ENCODE results near the gene YBX3. TPM values are rescaled to one million over a fixed set of nuclear protein-coding genes. Genes with fewer than 3 reads are reported as not detected.

YBX3 gene
- polyA plus RNA-seq, 4 donors, result 61.3 to 183 (median 98.4) TPM

DNA sequence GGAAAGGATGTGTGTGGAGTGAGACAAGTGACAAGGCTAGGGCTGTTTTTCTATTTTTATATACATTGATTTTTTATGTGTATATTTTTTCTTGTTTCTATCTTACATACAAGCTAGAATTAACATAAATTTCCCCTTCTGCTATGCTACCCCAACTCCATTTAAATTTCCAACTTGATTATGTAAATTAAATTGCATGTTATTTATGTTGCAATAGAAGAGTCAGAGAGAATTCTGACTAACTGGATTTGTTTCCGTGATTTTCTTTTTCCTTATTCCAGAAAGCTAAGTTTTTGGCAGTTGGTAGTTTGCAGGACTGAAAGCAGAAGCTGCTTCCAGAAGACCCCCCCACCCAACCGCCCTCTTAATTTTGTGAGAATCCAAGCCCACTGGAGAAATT is 8.9 kb upstream of the YBX3 start:
- H3K4me1 ChIP-seq (ENCODE audit: control insufficient read depth in 3 of 3, insufficient read depth in 2 of 3, low read depth in 1 of 3, low read length in 2 of 3), result no peaks in the 10 kb centered on the region
- H3K36me3 ChIP-seq (ENCODE audit: control insufficient read depth in 3 of 3, insufficient read depth in 2 of 3, low read depth in 1 of 3, low read length in 3 of 3), result no peaks in the 10 kb centered on the region
- H3K27me3 ChIP-seq (ENCODE audit: control insufficient read depth in 3 of 3, insufficient read depth in 3 of 3, low read length in 3 of 3), result peaks cover 0 to 9% (median 4%) of the 10 kb centered on the region in 3 donors
- FAIRE-seq, result no peak
- no peaks in the 10 kb centered on the region for H3K9me3 ChIP-seq (ENCODE audit: control insufficient read depth in 2 of 2, insufficient read depth in 1 of 2, low read depth in 1 of 2, low read length in 1 of 2)
- no peak overlapping the region for H3K4me3 ChIP-seq (ENCODE audit: low read depth in 1 of 3, low read length in 3 of 3)
- 80 to 95% (median 92%) methylated on average over 2 of the region's 2 CpGs for WGBS, 3 donors
- DNase-seq, result no peak
- no peak overlapping the region for H3K27ac ChIP-seq (ENCODE audit: low read depth in 1 of 3, low read length in 2 of 3)

DNA sequence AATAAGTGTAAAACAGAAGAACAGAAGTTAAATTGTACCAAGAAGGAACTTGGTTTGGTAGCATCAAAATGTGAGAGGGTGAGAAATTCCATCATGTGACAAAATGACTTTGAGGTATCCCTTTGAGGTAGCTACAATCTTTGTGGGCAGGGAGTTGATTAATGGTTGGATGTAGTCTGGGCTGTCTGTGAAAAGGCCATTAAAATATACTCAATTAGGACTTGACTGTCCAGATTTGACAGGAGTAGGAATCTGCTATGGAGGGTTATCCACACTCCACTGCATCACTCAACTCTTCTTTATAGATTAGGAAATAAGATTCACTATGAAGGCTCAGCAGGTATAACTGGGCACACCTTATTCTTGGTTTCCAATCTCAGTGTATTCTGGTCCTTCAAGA is 7.4 kb upstream of the YBX3 start:
- FAIRE-seq (no peak), DNase-seq (no peak)
- peaks cover 0 to 9% (median 4%) of the 10 kb centered on the region in 3 donors for H3K27me3 ChIP-seq (ENCODE audit: control insufficient read depth in 3 of 3, insufficient read depth in 3 of 3, low read length in 3 of 3)
- no peak overlapping the region for H3K27ac ChIP-seq (ENCODE audit: low read depth in 1 of 3, low read length in 2 of 3)
- H3K4me1 ChIP-seq (ENCODE audit: control insufficient read depth in 3 of 3, insufficient read depth in 2 of 3, low read depth in 1 of 3, low read length in 2 of 3), result no peaks in the 10 kb centered on the region
- no peak overlapping the region for H3K4me3 ChIP-seq (ENCODE audit: low read depth in 1 of 3, low read length in 3 of 3)
- H3K36me3 ChIP-seq (ENCODE audit: control insufficient read depth in 3 of 3, insufficient read depth in 2 of 3, low read depth in 1 of 3, low read length in 3 of 3), result no peaks in the 10 kb centered on the region
- H3K9me3 ChIP-seq (ENCODE audit: control insufficient read depth in 2 of 2, insufficient read depth in 1 of 2, low read depth in 1 of 2, low read length in 1 of 2), result no peaks in the 10 kb centered on the region

DNA sequence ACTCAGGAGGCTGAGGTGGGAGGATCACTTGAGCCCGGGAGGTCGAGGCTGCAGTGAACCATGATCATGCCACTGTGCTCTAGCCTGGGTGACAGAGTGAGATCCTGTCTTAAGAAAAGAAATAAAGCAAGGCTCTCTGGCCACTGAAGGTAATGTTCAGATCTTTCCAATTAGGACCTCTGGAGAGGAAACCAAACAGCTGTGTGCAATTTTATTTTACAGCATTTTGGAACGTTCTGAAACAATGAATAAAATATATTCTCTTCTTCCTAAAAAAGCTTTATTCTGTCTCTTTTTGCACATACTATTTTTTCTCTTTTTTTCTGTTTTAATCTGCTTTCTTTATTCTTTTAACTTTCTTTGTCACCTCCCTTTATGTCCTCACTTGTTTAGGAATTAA is 5.0 kb upstream of the YBX3 start:
- no peak for FAIRE-seq
- H3K9me3 ChIP-seq (ENCODE audit: control insufficient read depth in 2 of 2, insufficient read depth in 1 of 2, low read depth in 1 of 2, low read length in 1 of 2), result no peaks in the 10 kb centered on the region
- peaks cover 0 to 3% (median 0%) of the 10 kb centered on the region in 3 donors for H3K4me1 ChIP-seq (ENCODE audit: control insufficient read depth in 3 of 3, insufficient read depth in 2 of 3, low read depth in 1 of 3, low read length in 2 of 3)
- no peak overlapping the region for H3K27ac ChIP-seq (ENCODE audit: low read depth in 1 of 3, low read length in 2 of 3)
- no peak overlapping the region for H3K4me3 ChIP-seq (ENCODE audit: low read depth in 1 of 3, low read length in 3 of 3)
- DNase-seq, result no peak
- no peaks in the 10 kb centered on the region for H3K36me3 ChIP-seq (ENCODE audit: control insufficient read depth in 3 of 3, insufficient read depth in 2 of 3, low read depth in 1 of 3, low read length in 3 of 3)
- WGBS, 3 donors, result 81 to 89% (median 85%) methylated on average over 3 of the region's 3 CpGs
- H3K27me3 ChIP-seq (ENCODE audit: control insufficient read depth in 3 of 3, insufficient read depth in 3 of 3, low read length in 3 of 3), result peaks cover 0 to 8% (median 4%) of the 10 kb centered on the region in 3 donors

DNA sequence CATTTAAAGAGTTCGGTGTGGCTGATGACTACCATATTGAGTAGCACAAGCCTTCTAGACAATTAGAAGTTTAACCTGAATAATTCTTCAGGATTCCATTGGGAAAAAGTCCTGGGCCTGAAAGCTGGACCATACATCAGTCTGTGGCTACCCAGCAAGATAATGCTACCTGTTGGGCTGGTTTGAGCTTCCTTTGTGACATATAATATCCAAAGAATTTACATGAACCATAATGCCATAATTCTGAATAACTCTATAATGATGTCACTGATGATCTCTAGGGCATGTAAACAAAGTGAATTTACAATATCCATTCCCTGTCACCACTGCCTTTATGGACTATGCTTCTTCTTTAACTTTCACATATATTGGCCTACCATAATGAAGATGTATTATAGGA is 3.8 kb upstream of the YBX3 start:
- no peak for FAIRE-seq

DNA sequence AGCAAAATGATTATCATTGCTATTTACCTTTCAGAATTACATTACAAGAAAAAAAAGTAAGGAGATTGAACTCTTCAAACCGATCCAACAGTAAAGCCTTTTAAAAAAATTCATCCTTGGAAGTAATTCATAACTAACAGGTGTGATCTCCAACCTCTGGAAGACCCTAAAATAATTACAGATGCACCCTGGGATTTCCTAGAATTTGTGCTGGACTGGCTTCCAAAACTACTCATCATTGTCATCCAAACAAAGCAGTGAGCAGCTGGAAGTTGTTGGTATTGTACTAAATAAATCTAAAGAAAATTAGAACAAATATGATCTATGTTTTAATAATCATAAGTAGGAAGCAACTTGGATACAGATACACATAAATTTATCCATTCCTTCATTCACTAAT is 1.9 kb upstream of the YBX3 start:
- no peak overlapping the region for H3K4me3 ChIP-seq (ENCODE audit: low read depth in 1 of 3, low read length in 3 of 3)
- no peaks in the 10 kb centered on the region for H3K27me3 ChIP-seq (ENCODE audit: control insufficient read depth in 3 of 3, insufficient read depth in 3 of 3, low read length in 3 of 3)
- 73 to 93% (median 76%) methylated on average over 1 of the region's 1 CpG for WGBS, 3 donors
- no peak overlapping the region for H3K27ac ChIP-seq (ENCODE audit: low read depth in 1 of 3, low read length in 2 of 3)
- H3K4me1 ChIP-seq (ENCODE audit: control insufficient read depth in 3 of 3, insufficient read depth in 2 of 3, low read depth in 1 of 3, low read length in 2 of 3), result peaks cover 0 to 3% (median 3%) of the 10 kb centered on the region in 3 donors
- FAIRE-seq (no peak), DNase-seq (no peak)
- no peaks in the 10 kb centered on the region for H3K36me3 ChIP-seq (ENCODE audit: control insufficient read depth in 3 of 3, insufficient read depth in 2 of 3, low read depth in 1 of 3, low read length in 3 of 3)
- no peaks in the 10 kb centered on the region for H3K9me3 ChIP-seq (ENCODE audit: control insufficient read depth in 2 of 2, insufficient read depth in 1 of 2, low read depth in 1 of 2, low read length in 1 of 2)

More for the DNA sequence above, 3.8 kb upstream of the YBX3 start:
- no peaks in the 10 kb centered on the region for H3K9me3 ChIP-seq (ENCODE audit: control insufficient read depth in 2 of 2, insufficient read depth in 1 of 2, low read depth in 1 of 2, low read length in 1 of 2)
- H3K36me3 ChIP-seq (ENCODE audit: control insufficient read depth in 3 of 3, insufficient read depth in 2 of 3, low read depth in 1 of 3, low read length in 3 of 3), result no peaks in the 10 kb centered on the region
- no peak for DNase-seq
- peaks cover 0 to 3% (median 0%) of the 10 kb centered on the region in 3 donors for H3K4me1 ChIP-seq (ENCODE audit: control insufficient read depth in 3 of 3, insufficient read depth in 2 of 3, low read depth in 1 of 3, low read length in 2 of 3)
- H3K4me3 ChIP-seq (ENCODE audit: low read depth in 1 of 3, low read length in 3 of 3), result no peak overlapping the region
- 88 to 100% (median 97%) methylated on average over 1 of the region's 1 CpG for WGBS, 3 donors
- H3K27me3 ChIP-seq (ENCODE audit: control insufficient read depth in 3 of 3, insufficient read depth in 3 of 3, low read length in 3 of 3), result peaks cover 0 to 2% (median 0%) of the 10 kb centered on the region in 3 donors
- no peak overlapping the region for H3K27ac ChIP-seq (ENCODE audit: low read depth in 1 of 3, low read length in 2 of 3)

DNA sequence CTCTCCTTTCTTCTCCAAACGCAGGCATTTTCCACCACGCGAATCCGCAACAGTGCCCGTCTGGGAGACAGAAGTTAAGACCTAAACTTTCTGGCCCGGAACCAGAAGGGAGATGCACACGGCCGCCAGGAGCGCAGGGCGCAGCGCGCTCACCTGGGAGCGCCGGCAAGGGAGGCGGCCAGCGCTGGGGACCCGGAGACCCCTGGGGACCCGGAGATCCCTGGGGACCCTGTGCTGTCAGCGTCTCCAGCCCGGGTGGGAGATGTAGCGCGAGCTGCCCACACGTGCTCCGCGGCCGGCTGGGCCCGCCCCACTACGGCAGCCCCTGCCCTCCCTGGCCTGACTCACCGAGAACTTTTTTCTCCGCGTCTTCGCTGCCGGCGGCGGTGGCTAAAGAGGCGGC is 620 bp downstream of the YBX3 start:
- Histone ChIP-seq H3K27me3 (ENCODE audit: control insufficient read depth in 3 of 3, insufficient read depth in 3 of 3, low read length in 3 of 3) (no peaks in the 10 kb centered on the region), H3K4me3 (ENCODE audit: low read depth in 1 of 3, low read length in 3 of 3) (peak overlapping the region; percentile 55 to 99 (median 72)), H3K9me3 (ENCODE audit: control insufficient read depth in 2 of 2, insufficient read depth in 1 of 2, low read depth in 1 of 2, low read length in 1 of 2) (no peaks in the 10 kb centered on the region), H3K27ac (ENCODE audit: low read depth in 1 of 3, low read length in 2 of 3) (peak overlapping the region; percentile 79 to 94 (median 88)), H3K4me1 (ENCODE audit: control insufficient read depth in 3 of 3, insufficient read depth in 2 of 3, low read depth in 1 of 3, low read length in 2 of 3) (peaks cover 0 to 5% (median 5%) of the 10 kb centered on the region in 3 donors), H3K36me3 (ENCODE audit: control insufficient read depth in 3 of 3, insufficient read depth in 2 of 3, low read depth in 1 of 3, low read length in 3 of 3) (no peaks in the 10 kb centered on the region)
- WGBS, 3 donors, result 0 to 1% (median 0%) methylated on average over 31 to 36 of the region's 36 CpGs
- FAIRE-seq (no peak), DNase-seq (peak; percentile 45 to 83)

DNA sequence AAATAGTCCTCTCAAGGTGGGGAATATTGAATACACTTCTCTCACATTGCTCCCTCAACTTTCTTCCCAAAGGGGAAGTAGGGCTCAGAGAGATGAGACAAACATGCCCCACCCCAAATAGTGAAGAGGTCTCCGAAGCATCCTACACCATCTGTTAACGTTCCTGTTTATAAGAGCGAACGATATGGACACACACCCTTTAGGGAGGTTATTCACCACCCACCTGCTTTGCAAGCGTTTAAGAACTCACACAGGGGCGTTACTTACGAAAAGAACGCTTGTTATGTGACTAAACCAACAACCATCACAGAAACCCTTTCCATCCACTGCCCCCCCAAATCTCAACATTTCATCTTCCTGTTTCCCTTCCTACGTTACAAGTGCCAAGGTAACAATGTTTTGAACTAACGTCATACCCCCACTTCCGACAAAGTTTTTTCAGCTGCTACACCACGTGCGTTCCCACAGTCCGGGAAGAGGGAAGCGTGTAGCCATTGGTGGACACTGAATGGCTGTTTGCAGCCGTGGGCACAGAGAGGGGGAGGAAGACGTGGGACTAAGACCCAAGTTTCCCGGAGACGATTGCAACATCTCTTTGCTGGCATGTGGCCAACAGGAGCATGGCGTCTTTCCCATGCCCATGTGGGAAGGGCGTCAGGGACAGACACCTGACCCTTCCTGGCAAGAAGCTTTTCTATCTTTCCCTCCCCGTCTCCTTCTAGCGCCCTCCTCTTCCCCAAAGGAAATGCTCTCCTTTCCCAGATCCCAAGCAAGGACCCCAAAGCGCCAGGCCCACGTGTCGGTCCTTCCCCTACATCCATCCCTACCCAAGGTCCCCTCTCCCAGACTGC is 1.2 kb downstream of the YBX3 start:
- Histone ChIP-seq H3K9me3 (ENCODE audit: control insufficient read depth in 2 of 2, insufficient read depth in 1 of 2, low read depth in 1 of 2, low read length in 1 of 2) (no peaks in the 10 kb centered on the region), H3K36me3 (ENCODE audit: control insufficient read depth in 3 of 3, insufficient read depth in 2 of 3, low read depth in 1 of 3, low read length in 3 of 3) (no peaks in the 10 kb centered on the region), H3K27ac (ENCODE audit: low read depth in 1 of 3, low read length in 2 of 3) (peak overlapping the region; percentile 79 to 94 (median 88)), H3K4me3 (ENCODE audit: low read depth in 1 of 3, low read length in 3 of 3) (peak overlapping the region; percentile 55 to 99 (median 72)), H3K27me3 (ENCODE audit: control insufficient read depth in 3 of 3, insufficient read depth in 3 of 3, low read length in 3 of 3) (no peaks in the 10 kb centered on the region), H3K4me1 (ENCODE audit: control insufficient read depth in 3 of 3, insufficient read depth in 2 of 3, low read depth in 1 of 3, low read length in 2 of 3) (peaks cover 0 to 5% (median 5%) of the 10 kb centered on the region in 3 donors)
- WGBS, 3 donors, result 1 to 3% (median 1%) methylated on average over 25 to 26 of the region's 26 CpGs
- FAIRE-seq, result no peak
- DNase-seq, result peak; percentile 74 to 95

DNA sequence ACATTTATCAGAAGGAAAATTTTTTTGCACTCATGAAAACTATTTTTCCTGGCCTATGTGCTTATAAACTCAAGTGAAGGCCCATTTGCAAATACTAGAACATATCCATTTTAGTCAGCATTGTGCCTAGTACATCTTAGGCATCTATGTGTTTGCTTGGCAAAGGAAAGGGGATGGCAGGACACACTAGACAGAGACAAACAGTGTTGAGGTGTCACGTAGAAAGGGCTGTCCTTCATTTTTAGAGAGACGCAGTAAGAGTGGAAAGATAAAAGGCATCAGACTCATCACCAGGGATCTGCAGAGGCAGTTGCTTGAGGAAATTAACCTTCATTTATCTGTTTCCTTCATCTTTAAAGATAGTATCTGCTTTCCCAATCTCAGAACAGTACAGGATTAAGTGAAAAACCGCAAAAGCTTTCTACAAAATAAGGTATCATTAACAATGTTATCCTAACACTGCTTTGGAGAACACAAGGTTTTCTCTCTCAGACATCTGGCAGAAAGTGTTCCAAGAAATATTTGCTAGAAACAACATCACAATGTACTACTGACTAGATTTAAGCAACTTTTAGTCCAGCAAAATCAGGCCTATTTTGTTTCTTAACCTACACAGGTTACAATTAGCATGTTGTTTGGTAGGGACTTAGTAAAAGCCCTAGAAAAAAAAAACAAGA is 2.0 kb downstream of the YBX3 start:
- DNase-seq (peak in 1 of 2 donors; percentile 14), FAIRE-seq (no peak)
- no peaks in the 10 kb centered on the region for H3K27me3 ChIP-seq (ENCODE audit: control insufficient read depth in 3 of 3, insufficient read depth in 3 of 3, low read length in 3 of 3)
- H3K9me3 ChIP-seq (ENCODE audit: control insufficient read depth in 2 of 2, insufficient read depth in 1 of 2, low read depth in 1 of 2, low read length in 1 of 2), result no peaks in the 10 kb centered on the region
- peak overlapping the region in 2 of 3 donors; percentile 88 to 94 for H3K27ac ChIP-seq (ENCODE audit: low read depth in 1 of 3, low read length in 2 of 3)
- peak overlapping the region; percentile 55 to 99 (median 72) for H3K4me3 ChIP-seq (ENCODE audit: low read depth in 1 of 3, low read length in 3 of 3)
- 32 to 45% (median 41%) methylated on average over 3 of the region's 3 CpGs for WGBS, 3 donors
- H3K4me1 ChIP-seq (ENCODE audit: control insufficient read depth in 3 of 3, insufficient read depth in 2 of 3, low read depth in 1 of 3, low read length in 2 of 3), result peaks cover 0 to 8% (median 5%) of the 10 kb centered on the region in 3 donors
- H3K36me3 ChIP-seq (ENCODE audit: control insufficient read depth in 3 of 3, insufficient read depth in 2 of 3, low read depth in 1 of 3, low read length in 3 of 3), result peaks cover 0 to 3% (median 0%) of the 10 kb centered on the region in 3 donors
